ENCODE data around the gene APOH. TPM values are rescaled to one million over a fixed set of nuclear protein-coding genes. Genes with fewer than 3 reads are reported as not detected.

Gene APOH
- polyA plus RNA-seq, 1 of the 3 experiments (the other 2 are of a cell fraction), result not detected

DNA sequence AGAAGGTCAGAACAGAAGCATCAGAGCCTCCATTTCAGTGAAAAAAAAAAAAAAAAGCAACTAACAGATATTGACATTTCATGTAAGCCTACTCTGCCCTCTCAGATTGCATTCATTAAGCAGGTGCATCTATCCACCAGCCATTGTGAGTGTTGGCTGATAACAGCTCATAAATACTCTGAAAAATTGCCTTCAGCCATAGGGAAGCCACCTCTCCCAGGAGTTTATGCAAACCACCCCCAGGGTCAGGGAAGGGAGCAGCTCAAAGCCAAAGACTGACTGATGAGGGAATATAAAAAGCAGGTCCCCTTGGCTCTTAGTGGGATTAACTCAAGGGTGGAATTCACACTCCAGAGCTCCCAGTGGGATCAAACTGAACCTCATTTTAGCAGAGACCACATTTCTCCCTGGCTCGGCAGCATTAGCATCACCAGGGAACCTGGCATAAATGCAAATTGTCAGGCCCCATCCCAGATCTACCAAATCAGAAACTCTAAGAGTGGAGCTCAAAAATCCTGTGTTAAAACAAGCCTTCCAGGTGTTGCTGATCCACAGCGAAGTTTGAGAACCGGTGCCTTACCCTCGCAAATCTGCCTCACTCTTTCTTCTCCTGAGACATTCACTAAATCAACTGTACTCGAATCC is 14.2 kb downstream of the APOH start:
- POLR2A ChIA-PET, result no interaction called here
- Histone ChIP-seq H3K4me1 (ENCODE audit: control insufficient read depth in 1 of 2, insufficient read depth in 2 of 2, low read depth in 1 of 2, low read length in 1 of 2) (no peaks in the 10 kb centered on the region), H3K9ac (no peak overlapping the region), H3K4me2 (no peak overlapping the region), H3K27ac (ENCODE audit: low read depth in 2 of 2, low read length in 1 of 2) (no peak overlapping the region), H3K9me3 (no peaks in the 10 kb centered on the region), H3K9me2 (no peaks in the 10 kb centered on the region), H4K20me1 (ENCODE audit: insufficient read depth) (no peaks in the 10 kb centered on the region), H3K79me2 (ENCODE audit: insufficient read depth) (no peaks in the 10 kb centered on the region), H3F3A (replicated peaks; ENCODE audit: insufficient read depth) (no peaks in the 10 kb centered on the region), H3K36me3 (replicated peaks in 1 of 2; ENCODE audit: control insufficient read depth in 1 of 2, insufficient read depth in 2 of 2, low read length in 1 of 2) (no peaks in the 10 kb centered on the region), H2AFZ (ENCODE audit: low read depth) (no peak overlapping the region), H3K27me3 (ENCODE audit: insufficient read depth) (peaks cover 2% of the 10 kb centered on the region; the same call in 1 of the 2 replicates), H3K4me3 (ENCODE audit: low read depth in 2 of 2, low read length in 1 of 2) (no peak overlapping the region)
- CTCF ChIA-PET, result interaction anchor here (4.9 kb wide), 1 partner anchor 14 kb away, joined by 35 read pairs; no protein-coding TSS in a partner anchor
- TF ChIP-seq, protein P1, sequence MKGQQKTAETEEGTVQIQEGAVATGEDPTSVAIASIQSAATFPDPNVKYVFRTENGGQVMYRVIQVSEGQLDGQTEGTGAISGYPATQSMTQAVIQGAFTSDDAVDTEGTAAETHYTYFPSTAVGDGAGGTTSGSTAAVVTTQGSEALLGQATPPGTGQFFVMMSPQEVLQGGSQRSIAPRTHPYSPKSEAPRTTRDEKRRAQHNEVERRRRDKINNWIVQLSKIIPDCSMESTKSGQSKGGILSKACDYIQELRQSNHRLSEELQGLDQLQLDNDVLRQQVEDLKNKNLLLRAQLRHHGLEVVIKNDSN (IDR thresholded peaks at IDR 0.05; ENCODE audit: borderline replicate concordance, low read depth), result no peak
- TF ChIP-seq, protein P2, sequence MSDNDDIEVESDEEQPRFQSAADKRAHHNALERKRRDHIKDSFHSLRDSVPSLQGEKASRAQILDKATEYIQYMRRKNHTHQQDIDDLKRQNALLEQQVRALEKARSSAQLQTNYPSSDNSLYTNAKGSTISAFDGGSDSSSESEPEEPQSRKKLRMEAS (IDR thresholded peaks at IDR 0.05; ENCODE audit: low read depth), result no peak
- TF ChIP-seq, protein P3, sequence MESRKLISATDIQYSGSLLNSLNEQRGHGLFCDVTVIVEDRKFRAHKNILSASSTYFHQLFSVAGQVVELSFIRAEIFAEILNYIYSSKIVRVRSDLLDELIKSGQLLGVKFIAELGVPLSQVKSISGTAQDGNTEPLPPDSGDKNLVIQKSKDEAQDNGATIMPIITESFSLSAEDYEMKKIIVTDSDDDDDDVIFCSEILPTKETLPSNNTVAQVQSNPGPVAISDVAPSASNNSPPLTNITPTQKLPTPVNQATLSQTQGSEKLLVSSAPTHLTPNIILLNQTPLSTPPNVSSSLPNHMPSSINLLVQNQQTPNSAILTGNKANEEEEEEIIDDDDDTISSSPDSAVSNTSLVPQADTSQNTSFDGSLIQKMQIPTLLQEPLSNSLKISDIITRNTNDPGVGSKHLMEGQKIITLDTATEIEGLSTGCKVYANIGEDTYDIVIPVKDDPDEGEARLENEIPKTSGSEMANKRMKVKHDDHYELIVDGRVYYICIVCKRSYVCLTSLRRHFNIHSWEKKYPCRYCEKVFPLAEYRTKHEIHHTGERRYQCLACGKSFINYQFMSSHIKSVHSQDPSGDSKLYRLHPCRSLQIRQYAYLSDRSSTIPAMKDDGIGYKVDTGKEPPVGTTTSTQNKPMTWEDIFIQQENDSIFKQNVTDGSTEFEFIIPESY (IDR thresholded peaks at IDR 0.05; ENCODE audit: borderline replicate concordance, low read depth), result no peak
- TF ChIP-seq FOSL2 (IDR thresholded peaks at IDR 0.05; ENCODE audit: borderline replicate concordance, low read depth) (no peak), TCF12 (IDR thresholded peaks at IDR 0.05) (no peak), EP300 (IDR thresholded peaks at IDR 0.05; ENCODE audit: borderline replicate concordance in 1 of 2, low read depth in 1 of 2, low read length in 1 of 2) (no peak), MEF2A (IDR thresholded peaks at IDR 0.05; ENCODE audit: borderline replicate concordance, low read depth) (no peak), YY1 (IDR thresholded peaks at IDR 0.05; ENCODE audit: low read depth) (no peak)
- TF ChIP-seq, protein P4, sequence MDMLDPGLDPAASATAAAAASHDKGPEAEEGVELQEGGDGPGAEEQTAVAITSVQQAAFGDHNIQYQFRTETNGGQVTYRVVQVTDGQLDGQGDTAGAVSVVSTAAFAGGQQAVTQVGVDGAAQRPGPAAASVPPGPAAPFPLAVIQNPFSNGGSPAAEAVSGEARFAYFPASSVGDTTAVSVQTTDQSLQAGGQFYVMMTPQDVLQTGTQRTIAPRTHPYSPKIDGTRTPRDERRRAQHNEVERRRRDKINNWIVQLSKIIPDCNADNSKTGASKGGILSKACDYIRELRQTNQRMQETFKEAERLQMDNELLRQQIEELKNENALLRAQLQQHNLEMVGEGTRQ (IDR thresholded peaks at IDR 0.05; ENCODE audit: borderline replicate concordance, low read depth, low read length), result no peak
- no peak for DNase-seq
- 83% methylated on average over 5 of the region's 5 CpGs for WGBS (ENCODE audit: low lambda C conversion rate)

DNA sequence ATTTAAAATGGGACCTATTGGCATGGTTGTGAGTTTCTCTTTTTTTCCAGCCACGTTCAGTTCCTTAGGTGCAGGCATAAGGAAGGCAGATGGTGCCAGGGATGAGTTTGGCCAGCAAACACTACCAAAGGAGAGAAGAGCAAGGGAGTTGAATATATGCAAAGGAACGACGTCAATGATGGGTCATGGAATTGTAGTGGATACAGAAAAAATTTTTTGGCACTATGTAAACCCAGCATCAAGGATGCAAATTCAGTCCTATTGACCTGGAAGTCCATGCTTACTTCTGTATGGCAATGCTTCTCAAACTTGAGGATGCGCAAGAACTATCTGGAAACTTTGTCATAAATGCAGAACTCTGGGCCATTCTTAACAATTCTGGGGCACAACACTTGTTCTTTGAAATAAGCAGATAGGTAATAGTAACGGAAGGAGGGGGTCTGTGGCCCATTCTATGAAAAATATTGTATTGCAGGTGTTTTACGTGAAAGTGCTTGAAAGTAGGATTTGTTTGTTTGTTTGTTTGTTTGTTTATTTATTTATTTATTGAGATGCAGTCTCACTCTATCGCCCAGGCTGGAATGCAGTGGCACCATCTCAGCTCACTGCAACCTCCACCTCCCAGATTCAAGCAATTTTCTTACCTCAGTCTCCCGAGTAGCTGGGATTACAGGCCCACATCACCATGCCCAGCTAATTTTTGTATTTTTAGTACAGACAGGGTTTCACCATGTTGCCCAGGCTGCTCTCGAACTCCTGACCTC is 18.0 kb downstream of the APOH start:
- H2AFZ ChIP-seq (ENCODE audit: low read depth), result no peak overlapping the region
- H3K9me2 ChIP-seq, result no peaks in the 10 kb centered on the region
- POLR2A ChIA-PET, result no interaction called here
- H3K9ac ChIP-seq, result no peak overlapping the region
- no peaks in the 10 kb centered on the region for H4K20me1 ChIP-seq (ENCODE audit: insufficient read depth)
- H3F3A ChIP-seq (replicated peaks; ENCODE audit: insufficient read depth), result no peaks in the 10 kb centered on the region
- no peaks in the 10 kb centered on the region for H3K27me3 ChIP-seq (ENCODE audit: insufficient read depth)
- no peak overlapping the region for H3K4me3 ChIP-seq (ENCODE audit: low read depth in 2 of 2, low read length in 1 of 2)
- no peak for DNase-seq
- no peaks in the 10 kb centered on the region for H3K9me3 ChIP-seq
- no peaks in the 10 kb centered on the region for H3K79me2 ChIP-seq (ENCODE audit: insufficient read depth)
- H3K27ac ChIP-seq (ENCODE audit: low read depth in 2 of 2, low read length in 1 of 2), result no peak overlapping the region
- no peak overlapping the region for H3K4me2 ChIP-seq
- CTCF ChIA-PET, result interaction anchor here (0.6 to 4.9 kb wide), 4 partner anchors 10 to 463 kb away, joined by 3 to 35 read pairs (median 8); no protein-coding TSS in a partner anchor
- no peaks in the 10 kb centered on the region for H3K4me1 ChIP-seq (ENCODE audit: control insufficient read depth in 1 of 2, insufficient read depth in 2 of 2, low read depth in 1 of 2, low read length in 1 of 2)
- WGBS (ENCODE audit: low lambda C conversion rate), result 77% methylated on average over 9 of the region's 9 CpGs
- no peaks in the 10 kb centered on the region for H3K36me3 ChIP-seq (replicated peaks in 1 of 2; ENCODE audit: control insufficient read depth in 1 of 2, insufficient read depth in 2 of 2, low read length in 1 of 2)
- TF ChIP-seq, protein P2 (IDR thresholded peaks at IDR 0.05; ENCODE audit: low read depth), result no peak
- TF ChIP-seq ELF1 (IDR thresholded peaks at IDR 0.05) (no peak), TEAD4 (IDR thresholded peaks at IDR 0.05; ENCODE audit: borderline replicate concordance, insufficient read depth) (no peak), SIN3A (IDR thresholded peaks at IDR 0.05; ENCODE audit: borderline replicate concordance, low read depth, low read length) (no peak), POLR2AphosphoS5 (IDR thresholded peaks at IDR 0.05; ENCODE audit: low read depth, low read length) (no peak), SMC3 (IDR thresholded peaks at IDR 0.05; ENCODE audit: low read depth, low read length) (no peak), RFX5 (IDR thresholded peaks at IDR 0.05; ENCODE audit: low read length) (no peak)
- TF ChIP-seq, protein P1 (IDR thresholded peaks at IDR 0.05; ENCODE audit: borderline replicate concordance, low read depth), result no peak
- TF ChIP-seq, protein P5, sequence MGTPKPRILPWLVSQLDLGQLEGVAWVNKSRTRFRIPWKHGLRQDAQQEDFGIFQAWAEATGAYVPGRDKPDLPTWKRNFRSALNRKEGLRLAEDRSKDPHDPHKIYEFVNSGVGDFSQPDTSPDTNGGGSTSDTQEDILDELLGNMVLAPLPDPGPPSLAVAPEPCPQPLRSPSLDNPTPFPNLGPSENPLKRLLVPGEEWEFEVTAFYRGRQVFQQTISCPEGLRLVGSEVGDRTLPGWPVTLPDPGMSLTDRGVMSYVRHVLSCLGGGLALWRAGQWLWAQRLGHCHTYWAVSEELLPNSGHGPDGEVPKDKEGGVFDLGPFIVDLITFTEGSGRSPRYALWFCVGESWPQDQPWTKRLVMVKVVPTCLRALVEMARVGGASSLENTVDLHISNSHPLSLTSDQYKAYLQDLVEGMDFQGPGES (IDR thresholded peaks at IDR 0.05; ENCODE audit: low read depth, low read length), result no peak

Data from SK-N-SH (cell line).